Neuronal stem cell (in vitro differentiated cells): ENCODE results near the gene BSCL2.
"Not testable (repeated sequence)": the region's sequence is repeated elsewhere in the genome, so short reads cannot be mapped to it uniquely, and the experiment has no call there.

Experiments
- DNase-seq: peaks from one replicate; pipeline ENCODE4 v3.0.0-alpha.2; 2013; ENCODE audit warnings: low spot score
- H2AFZ ChIP-seq: one replicate; pipeline ENCODE4 v1.6.1; 2013; ENCODE audit warnings: mild to moderate bottlenecking, low read length, inconsistent platforms
- H2AK5ac ChIP-seq: 2 replicates; pipeline ENCODE4 v1.6.1; 2013; ENCODE audit warnings: low read depth, mild to moderate bottlenecking, inconsistent platforms, low read length, moderate library complexity, mixed read lengths
- H2BK120ac ChIP-seq: 2 replicates; pipeline ENCODE4 v1.6.1; 2013; ENCODE audit warnings: low read depth, mild to moderate bottlenecking, inconsistent platforms, low read length, moderate library complexity, mixed read lengths
- H2BK12ac ChIP-seq: one replicate; pipeline ENCODE4 v1.6.1; 2013; ENCODE audit warnings: low read length, inconsistent platforms
- H2BK15ac ChIP-seq: 2 replicates; pipeline ENCODE4 v1.6.1; 2013; ENCODE audit warnings: mild to moderate bottlenecking, low read length, inconsistent platforms, mixed read lengths
- H2BK5ac ChIP-seq: one replicate; pipeline ENCODE4 v1.6.1; 2013; ENCODE audit warnings: inconsistent platforms, mild to moderate bottlenecking, low read length, moderate library complexity
- H3K14ac ChIP-seq: one replicate; pipeline ENCODE4 v1.6.1; 2013; ENCODE audit warnings: low read length, inconsistent platforms
- H3K18ac ChIP-seq: 2 replicates; pipeline ENCODE4 v1.6.1; 2013; ENCODE audit warnings: low read length, inconsistent platforms
- H3K23ac ChIP-seq: 2 replicates; pipeline ENCODE4 v1.6.1; 2013; ENCODE audit warnings: low read depth, mild to moderate bottlenecking, mixed read lengths, low read length, inconsistent platforms; ENCODE audit not compliant: poor library complexity
- H3K27ac ChIP-seq: replicated peaks from 3 replicates; pipeline ENCODE4 v1.5.1; 2013; ENCODE audit warnings: low read length, inconsistent platforms
- H3K27me3 ChIP-seq, 3 experiments: 2 replicates each; pipeline ENCODE4 v1.6.1; 2013; ENCODE audit warnings: low read length in 3 of 3, mild to moderate bottlenecking in 2 of 3, inconsistent platforms in 1 of 3, low read depth in 1 of 3, mixed read lengths in 1 of 3, moderate library complexity in 1 of 3; ENCODE audit not compliant: control insufficient read depth in 3 of 3, insufficient read depth in 3 of 3
- H3K36me3 ChIP-seq, 2 donors: replicated peaks in 1 of 2; 2 replicates each; pipeline ENCODE4 v1.6.1; 2013; ENCODE audit warnings: low read length in 2 of 2; ENCODE audit not compliant: control insufficient read depth in 2 of 2, insufficient read depth in 2 of 2
- H3K4ac ChIP-seq: 2 replicates; pipeline ENCODE4 v1.6.1; 2013; ENCODE audit warnings: inconsistent platforms, mild to moderate bottlenecking, low read length, moderate library complexity
- H3K4me1 ChIP-seq, 2 donors: 1 replicate in 1 of 2; 2 replicates in 1 of 2; pipeline ENCODE4 v1.6.1; 2013; ENCODE audit warnings: low read length in 2 of 2, low read depth in 1 of 2; ENCODE audit not compliant: control insufficient read depth in 2 of 2, insufficient read depth in 1 of 2
- H3K4me2 ChIP-seq: one replicate; pipeline ENCODE4 v1.6.1; 2013; ENCODE audit warnings: mild to moderate bottlenecking, low read length, inconsistent platforms; ENCODE audit not compliant: insufficient read depth, poor library complexity, severe bottlenecking
- H3K4me3 ChIP-seq, 2 donors: 2 replicates each; pipeline ENCODE4 v1.5.1; 2013; ENCODE audit warnings: low read length in 2 of 2, mild to moderate bottlenecking in 2 of 2, inconsistent platforms in 1 of 2, moderate library complexity in 1 of 2
- H3K79me1 ChIP-seq: one replicate; pipeline ENCODE4 v1.6.1; 2013; ENCODE audit warnings: low read depth, mild to moderate bottlenecking, inconsistent platforms, low read length, moderate library complexity
- H3K9ac ChIP-seq: one replicate; pipeline ENCODE4 v1.6.1; 2013; ENCODE audit warnings: mild to moderate bottlenecking, low read depth, low read length, inconsistent platforms; ENCODE audit not compliant: poor library complexity
- H3K9me3 ChIP-seq, 2 donors: replicated peaks in 1 of 2; 2 replicates each; pipeline versions ENCODE3 to v1.6.1; 2013; ENCODE audit warnings: low read length in 2 of 2, mild to moderate bottlenecking in 2 of 2, inconsistent platforms in 1 of 2, low read depth in 1 of 2, mixed read lengths in 1 of 2, moderate library complexity in 1 of 2; ENCODE audit not compliant: control insufficient read depth in 2 of 2, insufficient read depth in 1 of 2
- H4K8ac ChIP-seq: one replicate; pipeline ENCODE4 v1.6.1; 2013; ENCODE audit warnings: low read depth, mild to moderate bottlenecking, inconsistent platforms, low read length, moderate library complexity
- H4K91ac ChIP-seq: one replicate; pipeline ENCODE4 v1.6.1; 2013; ENCODE audit warnings: low read length, low read depth, mild to moderate bottlenecking, inconsistent platforms; ENCODE audit not compliant: poor library complexity
- WGBS, 2 donors: extraction: QIAGEN DNeasy Blood & Tissue Kit; methylation state at CpG; one replicate each; pipeline ENCODE4 v1.1.7; 2013; ENCODE audit warnings: missing lambda C conversion rate in 2 of 2, mixed read lengths in 1 of 2; ENCODE audit not compliant: insufficient read length in 2 of 2, insufficient replicate concordance in 1 of 2; ENCODE audit errors: extremely low coverage in 2 of 2; 5-methylcytosine and 5-hydroxymethylcytosine counted together

BSCL2 gene

GRCh38 chr11:62737196-62737595 is 30.0 kb upstream of the BSCL2 start:
- no peak overlapping the region for H3K4me2 ChIP-seq
- H3K18ac ChIP-seq, result no peak overlapping the region
- H2BK120ac ChIP-seq, result no peak overlapping the region
- no peaks in the 10 kb centered on the region for H3K4me1 ChIP-seq
- H3K27me3 ChIP-seq, result no peaks in the 10 kb centered on the region
- DNase-seq, result no peak
- no peak overlapping the region for H2BK5ac ChIP-seq
- H3K23ac ChIP-seq, result no peak overlapping the region
- H3K4me3 ChIP-seq, result no peak overlapping the region
- peaks cover 4% of the 10 kb centered on the region for H3K79me1 ChIP-seq
- H3K27ac ChIP-seq, result no peak overlapping the region
- peaks cover 14 to 80% of the 10 kb centered on the region in 2 donors for H3K36me3 ChIP-seq
- no peak overlapping the region for H3K14ac ChIP-seq
- no peak overlapping the region for H4K91ac ChIP-seq
- no peak overlapping the region for H2AFZ ChIP-seq
- no peak overlapping the region for H3K9ac ChIP-seq
- no peak overlapping the region for H4K8ac ChIP-seq
- no peak overlapping the region for H2BK12ac ChIP-seq
- no peak overlapping the region for H2AK5ac ChIP-seq
- no peaks in the 10 kb centered on the region for H3K9me3 ChIP-seq
- no peak overlapping the region for H3K4ac ChIP-seq
- no peak overlapping the region for H2BK15ac ChIP-seq

DNA sequence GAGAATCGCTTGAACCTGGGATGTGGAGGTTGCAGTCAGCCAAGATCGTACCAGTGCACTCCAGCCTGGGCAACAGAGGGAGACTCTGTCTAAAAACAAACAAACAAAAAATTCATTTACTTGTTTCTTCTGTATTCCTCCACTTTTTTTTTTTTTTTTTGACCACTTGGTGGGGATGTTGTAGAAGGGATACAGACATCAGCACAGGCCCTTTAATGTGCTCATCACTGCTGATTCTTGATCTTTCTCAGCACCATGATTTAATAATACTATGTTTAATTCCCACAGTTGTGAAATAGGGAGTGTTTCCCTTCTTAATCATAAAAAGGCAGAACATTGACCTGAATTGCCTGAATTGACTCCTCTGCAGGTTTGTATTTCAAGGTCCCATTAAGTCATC is 25.6 kb upstream of the BSCL2 start:
- Histone ChIP-seq H3K9me3 (no peaks in the 10 kb centered on the region), H3K14ac (no peak overlapping the region), H3K4ac (no peak overlapping the region), H3K4me2 (no peak overlapping the region), H3K23ac (no peak overlapping the region), H2BK120ac (no peak overlapping the region), H3K18ac (no peak overlapping the region), H3K79me1 (peaks cover 8% of the 10 kb centered on the region), H3K27me3 (no peaks in the 10 kb centered on the region), H2BK12ac (no peak overlapping the region), H3K9ac (no peak overlapping the region), H2AFZ (no peak overlapping the region), H2AK5ac (no peak overlapping the region), H3K4me1 (peaks cover 0 to 4% of the 10 kb centered on the region in 2 donors), H3K4me3 (no peak overlapping the region), H4K8ac (no peak overlapping the region), H3K27ac (no peak overlapping the region), H4K91ac (no peak overlapping the region), H3K36me3 (peaks cover 9 to 59% of the 10 kb centered on the region in 2 donors), H2BK5ac (no peak overlapping the region), H2BK15ac (no peak overlapping the region)
- no CpG with 5 or more reads among the region's 2 CpGs for WGBS, 2 donors
- no peak for DNase-seq

- not testable (repeated sequence) for H3K23ac ChIP-seq, H2AFZ ChIP-seq, H3K79me1 ChIP-seq, H2BK120ac ChIP-seq, H2BK15ac ChIP-seq, H3K18ac ChIP-seq, H3K9ac ChIP-seq, H2AK5ac ChIP-seq, H3K4ac ChIP-seq, H3K9me3 ChIP-seq, H4K91ac ChIP-seq, H3K27me3 ChIP-seq, DNase-seq, H2BK12ac ChIP-seq, H2BK5ac ChIP-seq, H3K14ac ChIP-seq, H3K27ac ChIP-seq, H4K8ac ChIP-seq, H3K4me2 ChIP-seq, H3K4me1 ChIP-seq
- no CpG with 5 or more reads among the region's 14 CpGs for WGBS, 2 donors
- Histone ChIP-seq H3K4me3 (peak overlapping the region in 1 of 2 donors; percentile 92), H3K36me3 (peaks cover 5 to 46% of the 10 kb centered on the region in 2 donors)
Observed at GRCh38 chr11:62730076-62730475, 22.9 kb upstream of the BSCL2 start.

- Histone ChIP-seq H2BK12ac (peak within 1 kb of the TSS; percentile 97), H2BK5ac (peak within 1 kb of the TSS; percentile 89), H3K14ac (peak within 1 kb of the TSS; percentile 100), H3K18ac (peak within 1 kb of the TSS; percentile 100), H3K9ac (peak within 1 kb of the TSS; percentile 100), H3K4me1 (peaks cover 0 to 18% of the 10 kb centered on the region in 2 donors), H3K23ac (peak within 1 kb of the TSS; percentile 97), H3K27ac (peak within 1 kb of the TSS; percentile 100), H3K9me3 (no peaks in the 10 kb centered on the region), H3K4me2 (peak within 1 kb of the TSS; percentile 99), H4K91ac (no peak within 1 kb of the TSS), H3K4ac (no peak within 1 kb of the TSS), H2BK120ac (no peak within 1 kb of the TSS), H3K36me3 (peaks cover 12 to 51% of the 10 kb centered on the region in 2 donors), H4K8ac (no peak within 1 kb of the TSS), H3K79me1 (peaks cover 4% of the 10 kb centered on the region), H2AFZ (peak within 1 kb of the TSS; percentile 90), H2BK15ac (no peak within 1 kb of the TSS), H3K4me3 (peak within 1 kb of the TSS; percentile 92 to 96), H2AK5ac (peak within 1 kb of the TSS; percentile 85), H3K27me3 (no peaks in the 10 kb centered on the region)
- WGBS, 2 donors, result no CpG with 5 or more reads among the region's 29 CpGs
- DNase-seq, result peak; percentile 75
Observed at GRCh38 chr11:62728171-62728988, 21.2 kb upstream of the BSCL2 start, which contains the start of gene TTC9C. Gene TTC9C (plus strand): TSS chr11:62728486. CDS start chr11:62728849, 363 bp downstream.
